HepG2 (cell line): Measurements from ENCODE around the gene STIP1. TPM values are rescaled to one million over a fixed set of nuclear protein-coding genes. Genes with fewer than 3 reads are reported as not detected.

Experiments used
- AFF4 ChIP-seq: sonication (generic); formaldehyde crosslinking; IDR thresholded peaks from 2 replicates; pipeline ENCODE4 v1.4.0; 2020; ENCODE audit warnings: missing genetic modification reagents
- ATF1 ChIP-seq: IDR thresholded peaks from 2 replicates; pipeline ENCODE4 v1.6.1; 2016; ENCODE audit warnings: mild to moderate bottlenecking, control low read depth
- CCAR2 ChIP-seq: fragments of 200-400 bp; formaldehyde crosslinking; optimal IDR thresholded peaks from 2 replicates; pipeline ENCODE3; 2018; ENCODE audit warnings: low read depth, mild to moderate bottlenecking, low read length, moderate library complexity
- IKZF1 ChIP-seq: fragments of 450-650 bp; IDR thresholded peaks from 2 replicates; pipeline ENCODE4 v1.7.1; 2016
- IRX3 ChIP-seq: sonication (generic); formaldehyde crosslinking; IDR thresholded peaks from 2 replicates; pipeline ENCODE4 v1.8.1; 2023; ENCODE audit warnings: mild to moderate bottlenecking, low read depth, missing genetic modification reagents, borderline replicate concordance
- MXD4 ChIP-seq: IDR thresholded peaks from 2 replicates; pipeline ENCODE4 v1.6.1; 2016; ENCODE audit warnings: mild to moderate bottlenecking, missing biosample characterization, missing genetic modification reagents
- NFKBIZ ChIP-seq: IDR thresholded peaks from 2 replicates; pipeline ENCODE4 v1.6.1; 2018; ENCODE audit warnings: missing genetic modification reagents, missing compliant biosample characterization
- POGZ ChIP-seq: sonication (generic); formaldehyde crosslinking; IDR thresholded peaks from 2 replicates; pipeline ENCODE4 v1.4.0; 2020; ENCODE audit warnings: mild to moderate bottlenecking, missing genetic modification reagents
- RBM22 ChIP-seq: fragments of 200-400 bp; formaldehyde crosslinking; optimal IDR thresholded peaks from 2 replicates; pipeline ENCODE3; 2017; ENCODE audit warnings: mild to moderate bottlenecking, low read length, moderate library complexity
- SMAD9 ChIP-seq: sonication (generic); formaldehyde crosslinking; IDR thresholded peaks from 2 replicates; pipeline ENCODE4 v1.5.1; 2020; ENCODE audit warnings: mild to moderate bottlenecking, missing genetic modification reagents
- SMC3 ChIP-seq: IDR thresholded peaks from 2 replicates; pipeline ENCODE4 v1.6.1; 2011; ENCODE audit warnings: low read length, improper control_type of control experiment
- SOX13 ChIP-seq, 3 experiments: fragments of 450-650 bp in 1 of 3; sonication (generic) in 1 of 3; formaldehyde crosslinking in 1 of 3; IDR thresholded peaks in 2 of 3; conservative IDR thresholded peaks in 1 of 3; 2 replicates each; pipeline versions ENCODE4 v1.5.0 to v1.6.1; 2016 to 2020; ENCODE audit warnings: antibody characterized with exemption in 1 of 3, mild to moderate bottlenecking in 1 of 3, missing compliant biosample characterization in 1 of 3, missing genetic modification reagents in 1 of 3, moderate library complexity in 1 of 3
- TOE1 ChIP-seq: sonication (generic); formaldehyde crosslinking; IDR thresholded peaks from 2 replicates; pipeline ENCODE4 v1.4.0; 2020; ENCODE audit warnings: mild to moderate bottlenecking, missing genetic modification reagents
- ZBTB7B ChIP-seq: sonication (generic); formaldehyde crosslinking; IDR thresholded peaks from 2 replicates; pipeline ENCODE4 v1.4.0; 2020; ENCODE audit warnings: missing genetic modification reagents
- ZFYVE20 ChIP-seq: sonication (generic); formaldehyde crosslinking; IDR thresholded peaks from 2 replicates; pipeline ENCODE4 v1.8.0; 2023; ENCODE audit warnings: low read depth, mild to moderate bottlenecking, moderate library complexity, missing genetic modification reagents, borderline replicate concordance
- ZHX2 ChIP-seq, 2 experiments: sonication (generic) in 1 of 2; formaldehyde crosslinking in 1 of 2; IDR thresholded peaks; 2 replicates each; pipeline versions ENCODE4 v1.6.1 to v1.9.0; 2014 to 2022; ENCODE audit warnings: antibody characterized with exemption in 1 of 2, borderline replicate concordance in 1 of 2, inconsistent platforms in 1 of 2, low read depth in 1 of 2, missing genetic modification reagents in 1 of 2
- ZNF253 ChIP-seq: sonication (generic); formaldehyde crosslinking; IDR thresholded peaks from 2 replicates; pipeline ENCODE4 v1.8.0; 2022; ENCODE audit warnings: mild to moderate bottlenecking, missing genetic modification reagents, borderline replicate concordance
- ZNF350 ChIP-seq: sonication (generic); formaldehyde crosslinking; IDR thresholded peaks from 2 replicates; pipeline ENCODE4 v1.4.0; 2020; ENCODE audit warnings: mild to moderate bottlenecking, low read depth, missing genetic modification reagents, borderline replicate concordance
- ZNF572 ChIP-seq: sonication (generic); formaldehyde crosslinking; IDR thresholded peaks from 2 replicates; pipeline ENCODE4 v1.5.1; 2020; ENCODE audit warnings: mild to moderate bottlenecking, missing genetic modification reagents
- ZNF766 ChIP-seq: sonication (generic); formaldehyde crosslinking; IDR thresholded peaks from 2 replicates; pipeline ENCODE4 v1.5.0; 2020; ENCODE audit warnings: missing genetic modification reagents, borderline replicate concordance
- polyA plus RNA-seq, 8 experiments: library from polyadenylated mRNA; depleted of rRNA in 3 of 8; stranded (reverse) in 7 of 8; unstranded in 1 of 8; fragments of >200 nt; fragmentation: Illumina TruSeq in 4 of 8; extraction: Trizol in 4 of 8; gene quantifications; 2 replicates each; pipeline versions ENCODE4 v1.2.1 to v1.2.3, GENCODE V29; 2011 to 2016; ENCODE audit warnings: low read depth in 4 of 8, missing spikeins in 1 of 8, mixed read lengths in 1 of 8; ENCODE audit not compliant: insufficient read depth in 1 of 8
- total RNA-seq, 5 experiments: library from RNA; depleted of rRNA; stranded (reverse); fragments of >200 nt; fragmentation: Illumina TruSeq; extraction: Trizol; gene quantifications; 2 replicates each; pipeline ENCODE4 v1.2.3, GENCODE V29; 2016; ENCODE audit warnings: low read depth in 1 of 5

Gene STIP1
- total and polyA plus RNA-seq, 2 of the 13 experiments (the other 11 are each of a cell fraction or from before 2014, with no cell fraction given): 81.1 to 217 TPM

- TF ChIP-seq ZNF350 (peak; percentile 67), NFKBIZ (CRISPR knock-in tag) (no peak), TOE1 (CRISPR knock-in tag) (no peak), ZNF572 (CRISPR knock-in tag) (no peak), MXD4 (CRISPR knock-in tag) (0 out of 2 replicates have a peak, but pooled peaks have one; percentile 27), ZNF253 (no peak), ZBTB7B (CRISPR knock-in tag) (peak; percentile 85), RBM22 (no peak), IRX3 (CRISPR knock-in tag) (peak; percentile 80), IKZF1 (no peak), SMAD9 (no peak), AFF4 (CRISPR knock-in tag) (no peak), ZHX2 (IDR thresholded peaks at IDR 0.05; ENCODE audit: low read depth) (0 out of 2 replicates have a peak, but pooled peaks have one; percentile 15), ZHX2 (CRISPR knock-in tag; IDR thresholded peaks at IDR 0.05; ENCODE audit: borderline replicate concordance) (no peak), ZFYVE20 (CRISPR knock-in tag) (no peak), SMC3 (no peak), CCAR2 (no peak), SOX13 (IDR thresholded peaks at IDR 0.05) (no peak), SOX13 (CRISPR knock-in tag; conservative IDR thresholded peaks at IDR 0.05 in 1 of 2, IDR thresholded peaks at IDR 0.05 in 1 of 2) (peak in 1 of 2 experiments; percentile 13; a peak in 1 of 4 replicates), POGZ (no peak), ZNF766 (CRISPR knock-in tag) (no peak), ATF1 (peak; percentile 59)
Measured at GRCh38 chr11:64230171-64230984, 44.4 kb downstream of the STIP1 start, which contains the start of gene DNAJC4 (continued).
